SK-N-SH (cell line): ENCODE data around the gene NDUFA12. TPM values are rescaled to one million over a fixed set of nuclear protein-coding genes. Genes with fewer than 3 reads are reported as not detected.
A peak's percentile ranks its signal among the peaks of the same experiment; 100 is the strongest.

ENCODE experiments used
- CTCF ChIA-PET: fragments of 300-600, 350-600 bp; formaldehyde crosslinking; extraction: SDS; loops from one replicate; lab custom pipeline; 2021; lab: Yijun Ruan, JAX
- POLR2A ChIA-PET: fragments of 350-600 bp; sonication (Branson Sonifier 250); formaldehyde crosslinking; extraction: SDS; loops from one replicate; lab custom pipeline; 2020; ENCODE audit warnings: antibody characterized with exemption, inconsistent platforms; lab: Yijun Ruan, JAX
- DNase-seq: peaks from one replicate; pipeline ENCODE4 v3.0.0; 2012
- H2AFZ ChIP-seq: fragments of 200-600 bp; sonication (generic); 2 replicates; pipeline ENCODE4 v1.8.1; 2016; ENCODE audit warnings: antibody characterized with exemption, mild to moderate bottlenecking, low read depth
- H3F3A ChIP-seq: fragments of 200-600 bp; sonication (generic); replicated peaks from 2 replicates; pipeline ENCODE3; 2016; ENCODE audit warnings: antibody characterized with exemption, mild to moderate bottlenecking; ENCODE audit not compliant: insufficient read depth
- H3K27ac ChIP-seq, 2 experiments: fragments of 200-500 bp in 1 of 2; fragments of 200-600 bp in 1 of 2; sonication (Bioruptor generic) in 1 of 2; sonication (generic), shearing (Covaris generic) in 1 of 2; 2 replicates each; pipeline versions ENCODE4 v1.5.1 to v1.6.1; 2014 to 2016; ENCODE audit warnings: low read depth in 2 of 2, inconsistent platforms in 1 of 2, low read length in 1 of 2, mild to moderate bottlenecking in 1 of 2, mixed read lengths in 1 of 2
- H3K27me3 ChIP-seq: fragments of 200-600 bp; sonication (generic), shearing (Covaris generic); 2 replicates; pipeline ENCODE4 v1.6.1; 2016; ENCODE audit warnings: mixed run types; ENCODE audit not compliant: insufficient read depth
- H3K36me3 ChIP-seq, 2 experiments: fragments of 200-500 bp in 1 of 2; fragments of 200-600 bp in 1 of 2; sonication (Bioruptor generic) in 1 of 2; sonication (generic) in 1 of 2; replicated peaks in 1 of 2; 2 replicates each; pipeline versions ENCODE3 to v1.5.1; 2014 to 2016; ENCODE audit warnings: low read length in 1 of 2, mild to moderate bottlenecking in 1 of 2; ENCODE audit not compliant: insufficient read depth in 2 of 2, control insufficient read depth in 1 of 2
- H3K4me1 ChIP-seq, 2 experiments: fragments of 200-500 bp in 1 of 2; fragments of 200-600 bp in 1 of 2; sonication (Bioruptor generic) in 1 of 2; sonication (generic), shearing (Covaris generic) in 1 of 2; 2 replicates each; pipeline versions ENCODE4 v1.5.1 to v1.6.1; 2014 to 2016; ENCODE audit warnings: low read depth in 1 of 2, low read length in 1 of 2, mixed run types in 1 of 2; ENCODE audit not compliant: insufficient read depth in 2 of 2, control insufficient read depth in 1 of 2
- H3K4me2 ChIP-seq: fragments of 200-600 bp; sonication (generic), shearing (Covaris generic); 2 replicates; pipeline ENCODE4 v1.6.1; 2017; ENCODE audit warnings: mixed run types
- H3K4me3 ChIP-seq, 2 experiments: fragments of 200-500 bp in 1 of 2; fragments of 200-600 bp in 1 of 2; sonication (Bioruptor generic) in 1 of 2; sonication (generic), shearing (Covaris generic) in 1 of 2; 2 replicates each; pipeline versions ENCODE4 v1.5.1 to v1.8.1; 2014 to 2016; ENCODE audit warnings: low read depth in 2 of 2, inconsistent platforms in 1 of 2, low read length in 1 of 2, mild to moderate bottlenecking in 1 of 2, mixed read lengths in 1 of 2, moderate library complexity in 1 of 2
- H3K79me2 ChIP-seq: fragments of 200-600 bp; sonication (generic); 2 replicates; pipeline ENCODE4 v1.8.1; 2017; ENCODE audit warnings: mild to moderate bottlenecking; ENCODE audit not compliant: insufficient read depth
- H3K9ac ChIP-seq: fragments of 200-600 bp; sonication (generic); 2 replicates; pipeline ENCODE4 v1.6.1; 2017; ENCODE audit warnings: mixed run types
- H3K9me2 ChIP-seq: fragments of 200-600 bp; sonication (generic); 2 replicates; pipeline ENCODE4 v1.6.1; 2017; ENCODE audit warnings: mixed run types
- H3K9me3 ChIP-seq: fragments of 200-600 bp; sonication (generic); 2 replicates; pipeline ENCODE4 v1.6.1; 2017; ENCODE audit warnings: mixed run types, mild to moderate bottlenecking, moderate library complexity
- H4K20me1 ChIP-seq: fragments of 200-600 bp; sonication (generic); 2 replicates; pipeline ENCODE4 v1.6.1; 2017; ENCODE audit warnings: mild to moderate bottlenecking, mixed run types; ENCODE audit not compliant: insufficient read depth
- FOXJ3 ChIP-seq: sonication (generic); formaldehyde crosslinking; IDR thresholded peaks from 2 replicates; pipeline ENCODE4 v1.5.1; 2020; ENCODE audit warnings: mild to moderate bottlenecking, missing genetic modification reagents
- GATA2 ChIP-seq: sonication (generic); formaldehyde crosslinking; IDR thresholded peaks from 2 replicates; pipeline ENCODE4 v1.5.0; 2020; ENCODE audit warnings: mild to moderate bottlenecking, missing genetic modification reagents
- IRF3 ChIP-seq: fragments of 150-350 bp; IDR thresholded peaks from 2 replicates; pipeline ENCODE4 v1.6.1; 2016; ENCODE audit warnings: mild to moderate bottlenecking, low read depth, low read length
- MEF2A ChIP-seq: IDR thresholded peaks from 2 replicates; pipeline ENCODE4 v1.4.0; 2012; ENCODE audit warnings: low read depth, borderline replicate concordance
- NRF1 ChIP-seq: IDR thresholded peaks from 2 replicates; pipeline ENCODE4 v1.6.1; 2012; ENCODE audit warnings: low read depth, mild to moderate bottlenecking, low read length
- PBX3 ChIP-seq: IDR thresholded peaks from 2 replicates; pipeline ENCODE4; 2012
- RAD21 ChIP-seq: IDR thresholded peaks from 2 replicates; pipeline ENCODE4 v1.6.1; 2012; ENCODE audit warnings: mild to moderate bottlenecking, low read length
- RXRA ChIP-seq: IDR thresholded peaks from 2 replicates; pipeline ENCODE4 v1.4.0; 2012; ENCODE audit warnings: low read depth, mild to moderate bottlenecking, borderline replicate concordance
- ZBTB33 ChIP-seq: IDR thresholded peaks from 2 replicates; pipeline ENCODE4 v1.4.0; 2012; ENCODE audit warnings: low read depth, borderline replicate concordance
- WGBS: methylation state at CpG from one replicate; pipeline ENCODE4 v1.1.6; 2017; ENCODE audit warnings: low lambda C conversion rate; 5-methylcytosine and 5-hydroxymethylcytosine counted together
- polyA plus RNA-seq, 3 experiments: library from polyadenylated mRNA; depleted of rRNA; stranded (reverse); fragments of >200 nt; gene quantifications; 2 replicates each; pipeline ENCODE4 v1.2.3, GENCODE V29; 2012

The NDUFA12 gene
- polyA plus RNA-seq, 1 of the 3 experiments (the other 2 are of a cell fraction): 106 TPM

GRCh38 chr12:94941440-94941862 is 62.0 kb downstream of the NDUFA12 start:
- Histone ChIP-seq H3K9me3 (no peaks in the 10 kb centered on the region), H4K20me1 (no peaks in the 10 kb centered on the region), H3K36me3 (no peaks in the 10 kb centered on the region), H2AFZ (no peak overlapping the region; the same call in 1 of the 2 replicates), H3F3A (no peaks in the 10 kb centered on the region), H3K9ac (no peak overlapping the region), H3K4me1 (no peaks in the 10 kb centered on the region; a peak in 1 of 4 replicates), H3K9me2 (no peaks in the 10 kb centered on the region), H3K27ac (peak overlapping the region in 1 of 2 experiments; percentile 27; a peak in 1 of 4 replicates), H3K27me3 (no peaks in the 10 kb centered on the region), H3K79me2 (no peaks in the 10 kb centered on the region), H3K4me3 (no peak overlapping the region), H3K4me2 (0 out of 2 replicates have a peak overlapping the region, but pooled peaks have one; percentile 23)
- ChIA-PET POLR2A (no interaction called here), CTCF (interaction anchor here (1.3 kb wide), 1 partner anchor 66 kb away, joined by 3 read pairs; no protein-coding TSS in a partner anchor)
- TF ChIP-seq ZBTB33 (no peak), MEF2A (peak; percentile 32; the same call in 1 of the 2 replicates), RXRA (no peak), RAD21 (no peak), NRF1 (no peak), PBX3 (peak; percentile 49), FOXJ3 (CRISPR knock-in tag) (no peak), IRF3 (no peak)
- WGBS: 19% methylated on average over 7 of the region's 7 CpGs
- peak; percentile 33 for DNase-seq

GRCh38 chr12:94940771-94941170 is 62.7 kb downstream of the NDUFA12 start:
- DNase-seq: no peak
- Histone ChIP-seq H3K4me1 (no peaks in the 10 kb centered on the region; a peak in 1 of 4 replicates), H3K36me3 (no peaks in the 10 kb centered on the region), H3K79me2 (no peaks in the 10 kb centered on the region), H3K9me2 (no peaks in the 10 kb centered on the region), H3K9me3 (no peaks in the 10 kb centered on the region), H3F3A (no peaks in the 10 kb centered on the region), H3K9ac (no peak overlapping the region), H3K27ac (peak overlapping the region in 1 of 2 experiments; percentile 27; a peak in 1 of 4 replicates), H4K20me1 (no peaks in the 10 kb centered on the region), H3K4me2 (0 out of 2 replicates have a peak overlapping the region, but pooled peaks have one; percentile 23)
- POLR2A ChIA-PET: no interaction called here
- WGBS: 88% methylated on average over 9 of the region's 9 CpGs
- no peak for TF ChIP-seq GATA2 (CRISPR knock-in tag)
- TF ChIP-seq, all 33 proteins: peak for 0
- CTCF ChIA-PET: no interaction called here
- Histone ChIP-seq H2AFZ (no peak overlapping the region; the same call in 1 of the 2 replicates), H3K4me3 (no peak overlapping the region), H3K27me3 (no peaks in the 10 kb centered on the region)
